Fibroblast of lung (primary cell): Measurements from ENCODE around the gene HECTD4. TPM values are rescaled to one million over a fixed set of nuclear protein-coding genes. Genes with fewer than 3 reads are reported as not detected.

Experiments
- DNase-seq, 2 donors: peaks; one replicate each; pipeline versions ENCODE4 v3.0.0 to v3.0.0-alpha.2; 2010; ENCODE audit warnings: low read depth in 2 of 2
- H2AFZ ChIP-seq: 2 replicates; pipeline ENCODE4 v1.5.1; 2012; ENCODE audit warnings: low read length, control low read depth, inconsistent platforms
- H3K27ac ChIP-seq: 2 replicates; pipeline ENCODE4 v1.5.1; 2011; ENCODE audit warnings: low read length, control low read depth; ENCODE audit not compliant: insufficient read depth
- H3K27me3 ChIP-seq: 2 replicates; pipeline ENCODE4 v1.5.1; 2011; ENCODE audit warnings: mild to moderate bottlenecking, low read length; ENCODE audit not compliant: control insufficient read depth, insufficient read depth
- H3K36me3 ChIP-seq: 2 replicates; pipeline ENCODE4 v1.5.1; 2011; ENCODE audit warnings: low read length; ENCODE audit not compliant: control insufficient read depth, insufficient read depth
- H3K4me1 ChIP-seq: 2 replicates; pipeline ENCODE4 v1.5.1; 2011; ENCODE audit warnings: low read length; ENCODE audit not compliant: control insufficient read depth, insufficient read depth; ENCODE audit errors: extremely low read depth
- H3K4me2 ChIP-seq: 2 replicates; pipeline ENCODE4 v1.5.1; 2011; ENCODE audit warnings: low read length, control low read depth; ENCODE audit not compliant: insufficient read depth; ENCODE audit errors: extremely low read depth
- H3K4me3 ChIP-seq, 4 experiments: fragments of 200-600 bp in 1 of 4; sonication (generic) in 1 of 4; replicated peaks in 1 of 4; 2 replicates each; pipeline ENCODE4 v1.5.1; 2011 to 2016; ENCODE audit warnings: low read length in 4 of 4, low read depth in 3 of 4, mild to moderate bottlenecking in 3 of 4, control low read depth in 2 of 4, inconsistent platforms in 1 of 4, mixed read lengths in 1 of 4; ENCODE audit not compliant: insufficient read depth in 1 of 4; ENCODE audit errors: control extremely low read depth in 1 of 4
- H3K79me2 ChIP-seq: 2 replicates; pipeline ENCODE4 v1.5.1; 2012; ENCODE audit warnings: mild to moderate bottlenecking, low read length, inconsistent platforms; ENCODE audit not compliant: control insufficient read depth, insufficient read depth
- H3K9ac ChIP-seq: 2 replicates; pipeline ENCODE4 v1.5.1; 2011; ENCODE audit warnings: mild to moderate bottlenecking, low read length, control low read depth; ENCODE audit not compliant: insufficient read depth
- H3K9me3 ChIP-seq: 2 replicates; pipeline ENCODE4 v1.5.1; 2012; ENCODE audit warnings: low read depth, low read length; ENCODE audit not compliant: control insufficient read depth, insufficient read depth
- H4K20me1 ChIP-seq: 2 replicates; pipeline ENCODE4 v1.5.1; 2011; ENCODE audit warnings: low read length; ENCODE audit not compliant: control insufficient read depth, insufficient read depth; ENCODE audit errors: extremely low read depth
- CTCF ChIP-seq, 2 donors: IDR thresholded peaks in 1 of 2; conservative IDR thresholded peaks in 1 of 2; 1 replicate in 1 of 2; 2 replicates in 1 of 2; pipeline ENCODE4 v1.5.1; 2011 to 2012; ENCODE audit warnings: low read length in 2 of 2, control low read depth in 1 of 2, inconsistent platforms in 1 of 2, low read depth in 1 of 2, mild to moderate bottlenecking in 1 of 2
- EZH2 ChIP-seq: IDR thresholded peaks from 2 replicates; pipeline ENCODE4 v1.5.1; 2012; ENCODE audit warnings: low read length, control low read depth, mild to moderate bottlenecking; ENCODE audit errors: missing control alignments
- polyA plus RNA-seq, 2 donors: library from polyadenylated mRNA; depleted of rRNA in 1 of 2; stranded (reverse) in 1 of 2; unstranded in 1 of 2; fragments of >200 nt; gene quantifications; 2 replicates each; pipeline ENCODE4 v1.2.1, GENCODE V29; 2011 to 2012; ENCODE audit warnings: missing spikeins in 1 of 2
- total RNA-seq: library from RNA; depleted of rRNA; stranded (reverse); fragments of >200 nt; gene quantifications from 2 replicates; pipeline ENCODE4 v1.2.1, GENCODE V29; 2014

Gene HECTD4
- total and polyA plus RNA-seq, 2 donors (not counting 1 experiment from before 2014, with no cell fraction given), result 5.1 to 31.7 TPM

GRCh38 chr12:112299704-112300103 lies 82.5 kb downstream of the HECTD4 start:
- H3K27ac ChIP-seq, result no peak overlapping the region
- DNase-seq, result no peak
- H3K9ac ChIP-seq, result no peak overlapping the region
- peaks cover 9% of the 10 kb centered on the region for H3K36me3 ChIP-seq
- TF ChIP-seq EZH2, result no peak
- TF ChIP-seq CTCF (conservative IDR thresholded peaks at IDR 0.05 in 1 of 2, IDR thresholded peaks at IDR 0.05 in 1 of 2; ENCODE audit: low read depth in 1 of 2, low read length in 2 of 2), result no peak
- H3K79me2 ChIP-seq, result no peaks in the 10 kb centered on the region
- H3K27me3 ChIP-seq, result no peaks in the 10 kb centered on the region
- no peaks in the 10 kb centered on the region for H4K20me1 ChIP-seq
- H3K9me3 ChIP-seq, result no peaks in the 10 kb centered on the region
- no peaks in the 10 kb centered on the region for H3K4me1 ChIP-seq
- no peak overlapping the region for H3K4me2 ChIP-seq
- no peak overlapping the region for H2AFZ ChIP-seq
- H3K4me3 ChIP-seq, result no peak overlapping the region

- Histone ChIP-seq H3K36me3 (peaks cover 9% of the 10 kb centered on the region), H3K27ac (no peak overlapping the region), H2AFZ (no peak overlapping the region), H3K27me3 (no peaks in the 10 kb centered on the region), H3K4me3 (no peak overlapping the region), H3K4me2 (no peak overlapping the region), H3K4me1 (no peaks in the 10 kb centered on the region), H4K20me1 (no peaks in the 10 kb centered on the region), H3K79me2 (no peaks in the 10 kb centered on the region), H3K9me3 (no peaks in the 10 kb centered on the region), H3K9ac (no peak overlapping the region)
- no peak for TF ChIP-seq EZH2
- no peak for TF ChIP-seq CTCF (conservative IDR thresholded peaks at IDR 0.05 in 1 of 2, IDR thresholded peaks at IDR 0.05 in 1 of 2; ENCODE audit: low read depth in 1 of 2, low read length in 2 of 2)
- no peak for DNase-seq
Observed at GRCh38 chr12:112297188-112297587, 85.0 kb downstream of the HECTD4 start.

- no peak for DNase-seq
- H3K36me3 ChIP-seq, result peaks cover 9% of the 10 kb centered on the region
Observed at GRCh38 chr12:112296183-112296582, 86.0 kb downstream of the HECTD4 start.

More at GRCh38 chr12:112296183-112296582, 86.0 kb downstream of the HECTD4 start:
- Histone ChIP-seq H3K27ac (no peak overlapping the region), H3K9ac (no peak overlapping the region), H4K20me1 (no peaks in the 10 kb centered on the region), H3K79me2 (no peaks in the 10 kb centered on the region), H3K9me3 (no peaks in the 10 kb centered on the region), H3K4me1 (no peaks in the 10 kb centered on the region), H2AFZ (no peak overlapping the region), H3K27me3 (no peaks in the 10 kb centered on the region), H3K4me2 (no peak overlapping the region), H3K4me3 (no peak overlapping the region)
- no peak for TF ChIP-seq EZH2
- TF ChIP-seq CTCF (conservative IDR thresholded peaks at IDR 0.05 in 1 of 2, IDR thresholded peaks at IDR 0.05 in 1 of 2; ENCODE audit: low read depth in 1 of 2, low read length in 2 of 2), result no peak
